Midbrain (tissue), 1 donor: ENCODE results near the gene SLC8A1.

Experiments
- DNase-seq: peaks from one replicate; lab custom pipeline; 2025; lab: John Stamatoyannopoulos, UW

The SLC8A1 gene

GRCh38 chr2:40155728-40156127 lies 296.2 kb downstream of the SLC8A1 start:
- no peak for DNase-seq

GRCh38 chr2:40150266-40150665 lies 301.6 kb downstream of the SLC8A1 start:
- DNase-seq, result no peak

- no peak for DNase-seq
These were observed 303.6 kb downstream of the SLC8A1 start for GRCh38 chr2:40148334-40148733.

- no peak for DNase-seq
These were observed 304.5 kb downstream of the SLC8A1 start for GRCh38 chr2:40147360-40147759.

DNA sequence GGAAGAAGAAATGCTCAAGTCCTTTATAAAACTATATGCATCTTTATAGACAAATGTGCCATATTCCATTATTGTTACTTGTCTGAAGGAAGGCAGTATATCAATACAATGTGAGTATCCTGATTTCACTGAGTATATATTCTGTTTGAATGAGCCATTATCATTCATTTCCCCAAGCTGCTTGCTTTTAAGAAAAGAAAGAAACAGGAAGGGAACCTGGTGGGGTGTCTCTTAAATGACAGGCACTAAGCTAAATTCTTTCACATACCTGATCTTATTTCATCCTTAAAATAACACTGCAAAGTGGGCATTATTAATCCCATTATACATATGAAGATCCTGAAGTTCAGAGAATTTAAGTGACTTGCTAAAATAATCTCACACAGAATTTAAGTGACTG lies 307.9 kb downstream of the SLC8A1 start:
- DNase-seq, result no peak

- no peak for DNase-seq
These were observed 313.6 kb downstream of the SLC8A1 start for GRCh38 chr2:40138314-40138713.

- no peak for DNase-seq
These were observed 320.7 kb downstream of the SLC8A1 start for GRCh38 chr2:40131081-40131704.

DNA sequence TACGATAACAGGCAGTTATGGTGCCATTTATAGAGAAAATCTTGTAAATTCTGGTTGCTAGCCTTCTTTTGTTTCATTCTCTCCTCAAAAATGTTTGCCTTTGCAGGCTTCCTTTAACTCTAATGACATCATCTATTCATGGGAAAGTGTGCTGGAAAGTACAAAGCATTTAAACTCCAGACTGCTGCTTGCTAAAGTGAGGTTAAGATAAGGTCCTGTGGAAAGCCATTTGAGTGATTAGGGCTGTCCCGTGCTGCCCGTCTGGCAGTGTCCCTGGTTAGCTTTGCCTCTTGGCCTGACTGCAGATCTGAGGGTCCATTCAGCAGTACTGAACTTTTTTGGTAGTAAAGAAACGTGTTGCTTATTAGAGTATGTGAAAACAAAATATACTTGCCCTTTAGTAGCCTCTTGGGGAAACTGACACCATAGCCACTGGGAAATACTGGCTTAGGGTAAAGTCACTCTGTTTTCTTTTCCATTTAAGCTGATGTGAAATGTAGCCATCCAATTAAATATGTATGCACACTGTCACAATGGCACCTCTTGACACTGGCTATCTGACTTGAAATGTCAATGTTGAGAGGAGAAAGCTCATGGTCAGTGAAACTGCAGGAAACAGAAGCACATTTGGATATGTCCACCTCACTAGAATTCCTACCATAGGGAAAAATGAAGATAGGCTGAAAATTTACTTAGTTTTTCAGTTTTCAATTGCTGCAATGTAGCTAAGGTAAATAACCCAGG lies 321.5 kb downstream of the SLC8A1 start:
- no peak for DNase-seq

DNA sequence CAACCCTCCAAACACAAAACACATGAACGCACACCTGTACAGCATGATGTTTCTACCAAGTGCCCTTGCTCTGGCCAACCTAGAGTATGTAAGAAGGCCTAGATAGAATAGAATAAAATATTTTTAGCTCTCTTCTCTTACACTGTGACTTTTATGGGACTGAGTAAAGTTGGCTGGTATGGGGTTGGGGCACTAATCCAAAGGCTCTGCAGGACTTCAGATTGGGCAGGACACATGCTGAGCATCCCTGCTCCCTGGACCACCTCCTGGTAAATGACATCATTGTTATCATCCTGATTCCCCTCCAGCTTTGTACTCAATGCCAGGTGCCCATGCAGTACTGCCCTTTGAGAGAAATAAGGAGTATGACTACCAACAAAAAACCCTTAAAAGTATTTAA lies 322.2 kb downstream of the SLC8A1 start:
- DNase-seq, result no peak

DNA sequence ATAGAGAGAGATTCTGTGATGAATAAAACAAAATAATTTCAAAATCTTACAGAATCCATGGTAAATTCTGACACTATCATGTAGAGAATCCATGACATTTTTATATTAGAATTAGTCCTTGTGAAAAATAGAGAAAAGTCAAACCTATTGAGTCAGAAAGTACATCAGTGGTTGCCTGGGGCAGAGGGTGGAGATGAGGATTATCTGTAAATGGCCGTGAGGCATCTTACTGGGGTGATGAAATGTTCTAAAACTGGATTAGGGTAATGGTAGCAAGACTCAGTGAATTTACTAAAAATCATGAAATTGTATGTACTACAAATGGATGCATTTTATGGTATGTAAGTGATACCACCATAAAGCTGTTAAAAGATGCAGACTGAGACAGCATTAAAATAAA lies 323.1 kb downstream of the SLC8A1 start:
- no peak for DNase-seq

DNA sequence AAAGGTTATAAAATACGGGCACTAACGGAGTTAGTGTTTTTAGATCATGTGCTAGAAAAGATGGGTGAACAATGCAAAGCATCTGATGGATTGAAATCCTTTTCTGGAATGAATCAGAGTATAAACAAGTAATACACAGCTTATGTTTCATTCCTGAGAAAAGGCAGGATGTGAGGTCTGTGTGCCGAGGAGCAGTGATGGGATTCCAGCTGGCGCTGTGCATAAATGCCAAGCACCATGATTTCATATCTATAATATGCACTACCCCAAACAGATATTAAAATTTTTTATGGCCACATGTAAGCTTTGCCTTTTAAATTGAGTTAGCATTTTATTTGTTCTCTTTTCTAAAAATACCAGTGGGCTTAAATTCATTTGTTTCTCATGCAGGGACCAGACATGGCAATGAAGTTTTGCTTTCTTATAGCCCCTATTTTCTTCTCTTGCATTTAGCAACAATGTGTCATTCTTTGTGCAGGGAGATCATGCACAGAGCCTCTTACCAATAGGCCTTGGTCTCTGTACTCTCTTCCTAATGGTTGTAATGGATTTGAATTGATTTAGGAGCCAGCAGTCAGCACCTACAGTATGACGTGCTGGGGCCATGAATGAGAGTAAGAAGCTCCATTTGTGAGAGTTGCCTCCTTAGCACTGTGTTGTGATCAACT lies 323.9 kb downstream of the SLC8A1 start:
- DNase-seq, result no peak

DNA sequence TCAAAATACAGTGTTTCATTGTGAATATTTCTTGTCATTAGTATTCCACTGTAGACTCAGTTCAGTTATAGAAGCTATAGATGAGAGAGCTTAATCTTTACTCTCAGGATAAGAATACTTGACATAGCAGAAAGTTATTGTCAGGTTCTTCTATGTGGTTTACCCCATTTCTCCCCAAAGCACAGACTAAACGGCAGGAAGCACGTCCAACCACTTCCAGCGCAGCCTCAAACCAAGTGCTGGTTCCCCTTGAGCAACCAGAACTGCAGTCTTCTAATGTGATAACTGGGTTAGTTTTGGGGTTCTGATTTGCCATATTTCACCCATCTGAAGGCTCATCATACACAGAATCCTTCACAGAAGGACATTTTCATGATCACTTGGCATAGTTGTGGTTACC lies 324.7 kb downstream of the SLC8A1 start:
- DNase-seq, result no peak

DNA sequence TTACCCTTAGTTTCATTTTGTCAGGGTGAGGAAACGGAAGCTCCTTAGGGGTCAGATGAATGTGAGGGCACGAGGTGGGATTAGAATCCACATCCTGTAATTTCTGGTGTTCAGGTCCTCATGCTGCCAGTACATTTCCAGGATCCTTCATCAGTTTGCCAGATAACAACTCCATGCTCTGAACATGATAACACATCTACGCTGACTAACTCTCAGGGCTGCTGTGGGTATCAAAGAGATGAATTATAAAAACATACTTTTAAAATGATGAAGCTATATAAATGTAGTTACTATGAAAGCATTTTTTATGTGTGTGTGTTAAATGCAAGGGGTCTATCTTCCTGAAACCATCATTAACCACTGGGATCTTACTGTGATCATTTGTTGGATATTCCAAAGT lies 325.9 kb downstream of the SLC8A1 start:
- no peak for DNase-seq

GRCh38 chr2:40123746-40124145 lies 328.1 kb downstream of the SLC8A1 start:
- DNase-seq, result no peak

GRCh38 chr2:40123326-40123725 lies 328.6 kb downstream of the SLC8A1 start:
- no peak for DNase-seq

DNA sequence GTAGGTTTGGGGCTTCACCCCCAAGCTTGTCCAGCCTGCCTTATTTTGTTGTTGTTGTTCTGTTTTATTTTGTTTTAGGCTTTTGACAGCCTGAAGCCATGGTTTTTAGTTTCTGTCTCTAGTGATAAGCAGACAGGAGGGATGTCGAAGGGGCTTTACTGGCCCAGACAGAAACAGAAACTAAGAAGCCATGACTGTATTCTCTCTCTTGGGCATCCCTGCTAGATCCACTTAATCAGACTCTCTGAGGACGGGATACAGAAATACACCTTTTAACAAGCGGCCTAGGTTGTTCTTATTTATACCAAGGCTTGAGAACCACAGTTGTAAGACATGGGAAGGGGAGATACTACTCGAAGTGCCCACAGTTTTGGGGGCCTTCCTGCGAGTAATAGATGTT lies 330.9 kb downstream of the SLC8A1 start:
- DNase-seq, result no peak

DNA sequence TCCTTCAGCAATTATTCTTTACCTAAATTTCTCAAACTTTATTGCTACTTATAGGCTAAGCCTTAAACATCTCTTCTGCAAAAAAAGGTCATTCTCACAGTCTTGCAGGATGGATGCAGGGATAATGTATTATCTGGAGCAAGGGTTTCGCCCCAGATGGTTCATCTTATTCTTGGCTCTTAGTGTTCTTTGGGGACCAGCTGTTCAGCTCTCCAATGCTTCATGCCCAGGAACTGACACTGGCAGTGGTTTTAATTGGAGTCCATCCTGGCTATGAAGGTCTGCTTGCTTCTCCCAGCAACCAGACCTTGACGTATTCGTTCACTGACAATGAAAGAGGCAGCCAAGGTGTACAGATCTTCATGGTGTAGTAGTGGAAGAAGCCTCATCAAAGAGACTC lies 331.9 kb downstream of the SLC8A1 start:
- no peak for DNase-seq

DNA sequence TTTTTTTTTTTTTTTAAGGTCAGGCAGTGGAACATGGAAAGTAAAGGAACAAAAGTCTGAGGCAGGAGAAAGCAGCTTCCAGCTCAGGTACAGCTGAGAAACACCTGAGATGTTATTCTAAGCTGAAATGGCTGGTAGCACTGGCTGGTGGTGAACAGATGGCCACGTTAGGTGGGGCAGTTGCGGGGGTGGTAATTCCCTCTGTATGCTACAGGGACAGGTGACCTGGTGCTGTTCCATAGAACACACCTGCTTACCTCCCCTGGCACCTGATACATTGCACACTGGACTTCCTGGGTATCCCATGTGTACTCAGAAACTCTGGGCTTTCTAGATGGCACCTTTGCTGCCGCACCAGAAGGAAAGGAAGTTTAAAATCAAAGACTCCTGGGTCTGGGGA lies 333.3 kb downstream of the SLC8A1 start:
- DNase-seq, result no peak

GRCh38 chr2:40115894-40116293 lies 336.0 kb downstream of the SLC8A1 start:
- DNase-seq, result no peak

DNA sequence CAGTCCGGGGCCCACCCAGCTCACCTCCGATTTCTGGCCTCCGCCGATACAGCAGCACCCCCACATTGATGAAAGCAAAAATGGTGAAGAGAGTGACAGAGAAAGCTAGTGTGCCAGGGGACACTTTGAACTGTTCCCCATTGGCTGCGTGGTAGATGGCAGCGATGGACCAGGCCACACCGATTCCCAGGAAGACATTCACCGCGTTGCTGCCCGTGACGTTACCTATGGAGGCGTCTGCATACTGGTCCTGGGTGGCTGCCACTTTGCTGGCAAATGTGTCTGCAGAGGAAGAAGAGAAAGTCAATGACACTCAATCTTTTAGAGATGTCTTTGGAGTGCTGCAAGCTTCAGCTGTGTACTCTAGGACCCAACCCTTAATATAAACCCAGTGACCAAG lies 336.5 kb downstream of the SLC8A1 start:
- no peak for DNase-seq

DNA sequence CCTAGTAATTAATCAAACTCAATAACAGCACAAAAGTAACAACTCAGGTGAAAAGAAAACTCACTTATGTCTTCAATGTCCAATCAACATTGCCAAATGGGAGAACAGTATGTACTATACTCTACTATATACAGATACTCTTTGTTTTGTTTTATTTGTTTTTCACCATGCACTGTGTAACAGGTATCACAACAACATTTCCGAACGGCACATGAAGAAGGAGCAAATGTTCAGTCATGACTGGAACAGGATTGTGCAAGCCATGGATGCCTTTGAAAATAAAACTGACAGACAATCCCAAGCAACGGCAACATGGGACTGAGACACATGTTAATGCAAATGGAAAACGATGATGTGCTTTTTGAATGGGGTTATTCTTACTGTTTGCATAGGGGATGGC lies 337.9 kb downstream of the SLC8A1 start:
- no peak for DNase-seq

GRCh38 chr2:40113272-40113968 lies 338.5 kb downstream of the SLC8A1 start:
- no peak for DNase-seq

- no peak for DNase-seq
These were observed 342.5 kb downstream of the SLC8A1 start for GRCh38 chr2:40109381-40109780.
